IPS DF 4.7 (cell line): ENCODE measurements around the gene LCK.

Source experiments
- DNase-seq: peaks from one replicate; pipeline ENCODE4 v3.0.0-alpha.2; 2013; ENCODE audit warnings: low spot score; ENCODE audit errors: extremely low read depth

The LCK gene

DNA sequence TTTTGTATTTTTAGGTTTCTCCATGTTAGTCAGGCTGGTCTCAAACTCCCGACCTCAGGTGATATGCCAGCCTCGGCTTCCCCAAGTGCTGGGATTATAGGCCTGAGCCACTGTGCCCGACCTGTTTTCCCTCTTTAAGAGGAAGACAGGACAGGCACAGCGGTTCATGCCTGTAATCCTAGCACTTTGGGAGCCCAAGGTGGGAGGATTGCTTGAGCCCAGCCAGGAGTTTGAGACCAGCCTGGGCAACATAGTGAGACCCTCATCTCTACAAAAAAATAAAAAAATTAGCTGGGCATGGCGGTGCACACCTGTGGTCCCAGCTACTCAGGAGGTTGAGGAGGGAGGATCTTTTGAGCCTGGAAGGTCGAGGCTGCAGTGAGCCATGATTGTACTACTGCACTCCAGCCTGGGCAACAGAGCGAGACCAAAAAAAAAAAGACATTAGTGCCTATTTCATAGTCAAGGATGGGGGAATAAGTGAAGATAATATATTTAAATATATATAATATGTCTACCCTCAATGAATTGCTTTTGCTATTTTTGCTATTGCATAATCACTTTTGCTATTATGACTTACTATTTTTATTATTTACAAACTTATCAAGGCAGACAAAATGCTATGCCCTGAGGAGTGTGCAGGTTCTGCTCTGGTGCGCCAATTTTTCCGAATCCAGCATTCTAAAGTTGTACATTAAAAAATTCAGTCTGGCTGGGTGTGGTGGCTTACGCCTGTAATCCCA, 67.2 kb downstream of the LCK start:
- DNase-seq = no peak

DNA sequence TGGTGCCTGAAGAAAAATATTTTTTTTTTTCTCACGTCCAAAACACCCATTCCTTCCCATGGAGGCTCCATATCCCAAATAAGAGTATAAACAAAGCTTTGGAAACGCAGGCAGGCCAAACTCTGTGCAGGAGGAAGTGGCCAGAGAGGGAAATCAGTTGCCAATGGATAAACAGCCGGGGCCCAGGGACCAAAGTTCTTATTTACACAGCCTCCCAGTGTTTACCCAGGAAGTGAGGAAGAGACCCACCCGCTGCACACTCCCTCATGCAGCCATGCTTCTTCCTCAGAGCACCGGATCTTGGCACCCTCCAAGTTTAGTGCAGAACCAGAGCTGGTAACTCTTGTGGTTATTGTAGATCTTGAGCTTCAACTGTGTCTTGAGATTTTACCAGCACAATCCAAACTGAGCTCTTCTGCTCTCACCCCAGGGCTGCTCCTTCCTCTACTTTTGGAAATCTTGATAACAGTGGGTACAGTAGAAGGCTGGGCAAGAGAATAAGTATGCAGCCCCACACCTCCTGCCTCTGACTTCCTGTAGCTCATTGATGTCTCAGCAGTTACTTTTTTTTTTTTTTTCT, 70.7 kb downstream of the LCK start:
- DNase-seq = no peak

DNA sequence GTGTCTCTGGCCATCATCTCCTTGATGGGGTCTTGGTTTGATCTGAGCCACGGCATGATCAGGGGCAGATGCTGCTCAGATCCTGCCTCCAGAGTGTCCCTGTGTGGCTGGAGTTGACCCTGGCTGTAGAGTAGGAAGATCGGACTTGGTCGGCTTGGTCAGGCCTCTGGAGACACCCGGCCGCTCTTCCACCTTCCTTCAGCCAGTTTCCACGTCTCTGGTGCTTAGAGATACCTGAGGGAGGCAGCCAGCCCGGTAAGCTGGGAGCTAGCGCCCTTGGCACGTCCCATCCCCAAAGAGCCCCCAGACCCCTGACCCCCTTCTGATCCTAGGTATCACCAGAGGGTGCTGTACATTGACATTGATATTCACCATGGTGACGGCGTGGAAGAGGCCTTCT, 76.1 kb downstream of the LCK start:
- DNase-seq = no peak

DNA sequence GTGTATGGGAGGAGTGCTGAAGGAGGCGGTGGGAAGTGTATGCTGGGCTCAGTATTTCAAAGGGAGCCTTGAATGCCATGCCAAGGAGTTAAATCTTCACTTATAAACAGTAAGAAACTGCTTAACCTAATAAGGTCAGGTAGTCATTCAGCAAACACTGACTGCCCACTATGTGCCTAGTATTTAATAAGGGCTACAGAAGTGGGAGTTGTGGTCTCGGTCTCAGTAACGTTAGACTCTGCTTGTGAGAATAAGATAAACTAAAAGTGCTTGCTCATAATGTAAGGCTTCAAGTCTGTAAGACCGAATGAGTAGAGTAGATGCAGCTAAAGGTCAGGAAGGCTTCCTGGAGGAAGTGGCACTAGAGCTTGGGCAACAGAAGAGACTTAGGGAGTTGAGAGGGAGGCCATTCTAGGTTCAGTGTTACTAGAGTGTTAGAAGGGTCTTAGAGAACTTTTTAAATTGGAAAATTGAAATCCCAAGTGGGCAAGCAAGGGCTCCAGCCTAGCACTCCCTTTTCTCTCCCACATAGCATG, 78.9 kb downstream of the LCK start:
- DNase-seq = no peak

- DNase-seq = no peak
Observed at GRCh38 chr1:32330558-32331151, 79.6 kb downstream of the LCK start.

GRCh38 chr1:32331549-32331948, 80.5 kb downstream of the LCK start:
- no peak for DNase-seq

GRCh38 chr1:32332290-32333079, 81.4 kb downstream of the LCK start:
- no peak for DNase-seq

DNA sequence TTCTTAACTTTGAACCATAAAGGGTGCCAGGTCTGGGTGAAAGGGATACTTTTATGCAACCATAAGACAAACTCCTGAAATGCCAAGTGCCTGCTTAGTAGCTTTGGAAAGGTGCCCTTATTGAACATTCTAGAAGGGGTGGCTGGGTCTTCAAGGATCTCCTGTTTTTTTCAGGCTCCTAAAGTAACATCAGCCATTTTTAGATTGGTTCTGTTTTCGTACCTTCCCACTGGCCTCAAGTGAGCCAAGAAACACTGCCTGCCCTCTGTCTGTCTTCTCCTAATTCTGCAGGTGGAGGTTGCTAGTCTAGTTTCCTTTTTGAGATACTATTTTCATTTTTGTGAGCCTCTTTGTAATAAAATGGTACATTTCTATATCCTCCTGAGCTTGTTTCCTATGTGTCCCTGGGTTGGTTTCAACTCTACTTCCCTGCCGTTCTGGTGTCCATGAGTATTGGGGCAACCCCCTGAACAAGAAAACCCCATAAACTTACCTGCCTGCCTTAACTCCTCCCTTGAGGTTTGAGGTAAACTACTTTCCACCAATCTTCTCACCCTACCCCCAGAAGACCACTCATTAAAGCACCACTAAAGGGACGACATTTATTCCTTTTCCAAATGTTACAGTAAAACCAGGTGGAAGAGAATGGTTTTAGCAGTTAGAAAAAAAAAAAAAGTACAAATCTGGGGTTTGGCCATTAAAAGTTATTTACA, 82.3 kb downstream of the LCK start:
- no peak for DNase-seq

DNA sequence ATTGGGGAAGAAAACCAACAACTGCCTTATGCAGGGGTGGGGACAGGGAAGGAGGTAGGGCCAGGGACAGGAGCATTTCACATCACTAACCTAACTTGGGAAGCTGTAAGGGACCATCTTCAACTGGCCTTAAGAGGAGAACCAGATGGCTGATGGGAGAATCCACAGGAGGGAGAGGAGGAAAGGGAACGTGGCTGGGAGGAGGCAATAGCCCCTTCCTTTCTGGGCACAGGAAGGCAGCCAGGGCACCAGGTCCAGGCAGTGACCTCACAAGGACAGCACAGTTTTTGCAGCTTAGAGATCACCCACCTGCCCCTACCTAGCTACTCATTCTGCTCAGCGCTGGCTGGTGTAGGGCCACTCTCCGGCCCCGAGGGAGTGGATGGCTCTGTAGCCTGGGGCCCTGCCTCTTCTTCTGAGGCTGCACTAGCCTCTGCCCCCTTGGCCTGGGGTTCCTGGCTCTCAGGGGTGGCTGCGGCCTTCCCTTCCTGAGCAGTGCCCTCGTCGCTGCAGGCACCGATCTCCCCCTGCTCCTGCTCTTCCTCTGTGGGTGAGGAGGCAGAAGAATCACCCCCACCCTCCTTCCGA, 83.3 kb downstream of the LCK start:
- no peak for DNase-seq

DNA sequence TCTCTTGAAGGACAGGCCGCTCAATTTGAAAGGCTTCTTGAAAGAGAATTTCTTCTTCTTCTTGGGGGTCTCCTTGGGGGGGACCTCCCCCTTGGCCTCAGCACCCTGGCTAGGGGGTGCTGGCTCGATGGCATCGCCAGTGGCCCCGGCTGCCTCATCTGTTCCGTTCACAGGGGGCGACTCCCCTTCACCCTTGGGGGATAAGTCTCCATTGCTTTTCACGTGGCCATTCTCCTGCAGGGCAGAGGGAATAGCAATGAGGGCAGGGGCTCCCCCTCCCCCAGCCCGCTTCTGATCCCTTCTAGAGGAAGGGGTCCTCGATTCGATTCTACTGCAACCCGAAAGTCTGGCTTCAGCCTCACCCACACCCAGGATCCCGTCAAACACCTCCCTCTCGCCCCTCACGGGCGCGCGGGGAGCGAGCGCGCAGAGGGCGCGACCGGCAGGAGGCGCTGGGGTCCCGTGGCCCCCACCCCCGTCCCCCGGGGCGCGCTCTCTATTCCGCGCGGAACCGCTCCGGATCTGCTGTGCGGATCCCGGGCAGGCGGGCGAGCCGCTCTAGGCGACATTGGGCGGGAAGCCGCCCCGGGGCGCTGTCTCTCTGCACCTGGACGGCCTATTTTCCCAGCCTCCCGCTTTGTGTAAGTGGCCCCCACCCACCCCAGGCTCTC, 83.9 kb downstream of the LCK start:
- no peak for DNase-seq

DNA sequence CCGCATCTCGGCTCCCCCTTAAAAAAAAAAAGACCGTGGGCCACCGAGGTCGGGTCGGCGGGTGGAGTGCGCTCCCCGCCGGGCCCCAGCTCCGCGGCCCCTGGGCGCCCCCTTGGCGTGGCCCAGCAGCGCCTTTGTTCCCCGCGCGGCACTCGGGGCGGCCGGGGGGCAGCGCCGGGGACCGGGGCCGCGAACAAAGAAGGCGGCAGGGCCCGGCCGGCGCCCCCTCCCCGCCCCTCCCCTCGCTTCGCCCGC, 84.4 kb downstream of the LCK start:
- no peak for DNase-seq
